ENCODE results near the gene CMTM8.

CMTM8 gene

DNA sequence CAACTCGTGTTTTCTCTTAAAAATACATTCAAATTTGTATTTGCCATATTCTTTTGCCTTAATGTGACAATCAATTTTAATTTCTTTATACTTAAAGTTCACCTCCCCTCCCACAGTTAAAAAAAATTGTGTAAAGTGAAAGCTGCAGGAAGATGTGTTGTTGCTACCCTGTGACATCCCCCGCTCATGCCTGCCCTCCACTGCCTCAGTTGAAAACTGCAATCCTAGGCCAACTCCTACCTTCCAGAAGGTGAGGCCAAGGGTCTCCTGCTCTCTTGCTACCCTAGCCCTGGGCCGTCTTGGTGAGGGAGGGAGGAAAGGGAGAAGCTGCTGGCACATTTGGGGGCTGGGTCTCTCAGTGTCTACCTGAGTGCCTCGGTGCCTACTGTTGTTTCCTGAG is 96.2 kb downstream of the CMTM8 start:
- in situ Hi-C loops (cut with MboI; ENCODE audit: low sequenced_read_pairs): no loop called here

DNA sequence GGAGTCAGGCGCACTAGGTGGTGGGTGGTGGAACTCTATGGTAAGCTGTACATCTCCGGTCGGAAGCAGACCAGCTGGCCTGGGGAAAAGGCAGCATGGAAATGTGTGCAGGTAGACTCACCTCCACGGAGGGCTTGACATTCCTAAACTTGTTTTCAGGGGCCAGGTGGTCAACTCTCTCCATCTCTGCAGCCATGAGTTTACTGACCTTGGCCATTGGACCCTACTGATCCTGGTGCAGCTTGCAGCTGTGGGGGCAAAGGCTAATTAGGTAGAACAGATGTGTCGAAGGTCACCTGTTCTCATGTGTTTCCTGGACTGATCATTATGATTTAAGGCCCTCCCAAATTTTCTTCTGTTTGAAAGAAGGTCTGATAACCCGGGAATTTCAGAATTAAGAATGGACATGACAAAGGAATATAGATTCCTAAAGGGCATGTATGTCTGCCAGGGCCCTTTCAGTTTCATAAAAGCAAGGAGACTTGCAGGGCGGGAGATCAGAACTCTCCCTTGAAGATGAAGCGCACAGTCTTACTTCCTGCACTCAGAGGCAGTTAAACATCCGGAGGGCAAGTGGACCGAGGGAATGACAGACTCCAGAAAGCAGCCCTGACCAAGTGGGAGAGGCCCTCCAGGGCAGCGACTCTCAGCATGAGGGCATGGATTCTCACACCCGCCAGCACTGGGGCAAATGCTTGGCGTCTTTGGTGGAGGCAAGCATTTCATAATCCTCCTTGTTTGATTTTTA is 97.1 kb downstream of the CMTM8 start:
- in situ Hi-C loops (cut with MboI; ENCODE audit: low sequenced_read_pairs): no loop called here

DNA sequence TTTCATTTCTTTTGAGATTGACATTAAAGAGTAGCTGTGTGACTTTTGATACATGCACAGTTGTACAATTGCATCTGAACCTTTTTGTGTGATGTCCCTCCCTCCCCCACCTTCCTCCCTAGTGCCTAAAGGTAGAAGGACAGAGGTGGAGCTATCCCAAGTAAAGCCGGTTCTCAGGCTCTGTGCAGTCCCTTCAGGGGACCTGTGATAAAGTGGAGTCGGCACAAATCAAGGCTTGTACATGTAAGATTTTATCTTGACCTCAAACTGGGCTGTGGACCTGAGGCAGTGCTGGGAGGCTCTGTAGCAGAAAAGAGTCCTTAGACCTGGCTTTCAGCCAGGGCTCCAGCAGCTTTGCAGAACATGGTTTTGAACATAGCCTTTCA is 97.6 kb downstream of the CMTM8 start:
- in situ Hi-C loops (cut with MboI; ENCODE audit: low sequenced_read_pairs): no loop called here

DNA sequence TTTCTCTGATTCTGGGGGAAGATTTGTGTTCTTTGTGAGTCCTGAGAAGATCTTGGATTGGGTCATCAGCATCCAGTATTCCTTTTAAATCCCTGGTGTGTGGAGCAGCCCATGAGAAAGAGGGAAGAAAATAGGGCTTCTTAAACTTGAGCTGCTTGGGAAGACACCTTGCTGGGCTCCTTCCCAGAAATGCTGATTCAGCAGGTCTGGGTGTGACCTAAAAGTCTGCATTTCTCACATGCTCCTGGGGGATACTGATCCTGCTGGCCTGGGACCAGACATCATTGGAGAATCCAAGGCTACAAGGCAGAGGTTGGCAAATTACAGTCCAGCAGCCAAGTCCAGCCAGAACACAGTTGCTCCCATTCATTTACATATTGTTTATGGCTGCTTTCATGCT is 99.0 kb downstream of the CMTM8 start:
- in situ Hi-C loops (cut with MboI; ENCODE audit: low sequenced_read_pairs): no loop called here

DNA sequence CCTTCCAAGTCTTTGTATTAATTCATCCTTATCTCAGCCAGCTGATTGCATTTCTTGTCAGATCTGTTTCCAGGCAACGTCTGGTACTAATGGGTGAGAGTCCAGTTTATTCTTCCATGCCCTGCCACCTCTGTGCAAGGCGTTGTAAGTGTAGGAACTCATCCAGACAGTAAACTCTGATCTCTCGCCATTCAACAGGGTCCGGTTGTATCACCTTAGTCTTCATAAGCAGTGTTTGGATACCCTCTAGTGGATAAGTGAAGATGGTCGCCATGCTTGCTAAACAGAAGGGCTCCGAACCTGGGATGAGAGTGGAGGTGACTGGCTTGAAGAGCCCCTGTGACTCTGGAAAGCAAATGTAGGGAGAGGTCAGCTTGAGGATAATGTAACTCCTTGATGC is 101.6 kb downstream of the CMTM8 start:
- in situ Hi-C loops (cut with MboI; ENCODE audit: low sequenced_read_pairs): no loop called here

DNA sequence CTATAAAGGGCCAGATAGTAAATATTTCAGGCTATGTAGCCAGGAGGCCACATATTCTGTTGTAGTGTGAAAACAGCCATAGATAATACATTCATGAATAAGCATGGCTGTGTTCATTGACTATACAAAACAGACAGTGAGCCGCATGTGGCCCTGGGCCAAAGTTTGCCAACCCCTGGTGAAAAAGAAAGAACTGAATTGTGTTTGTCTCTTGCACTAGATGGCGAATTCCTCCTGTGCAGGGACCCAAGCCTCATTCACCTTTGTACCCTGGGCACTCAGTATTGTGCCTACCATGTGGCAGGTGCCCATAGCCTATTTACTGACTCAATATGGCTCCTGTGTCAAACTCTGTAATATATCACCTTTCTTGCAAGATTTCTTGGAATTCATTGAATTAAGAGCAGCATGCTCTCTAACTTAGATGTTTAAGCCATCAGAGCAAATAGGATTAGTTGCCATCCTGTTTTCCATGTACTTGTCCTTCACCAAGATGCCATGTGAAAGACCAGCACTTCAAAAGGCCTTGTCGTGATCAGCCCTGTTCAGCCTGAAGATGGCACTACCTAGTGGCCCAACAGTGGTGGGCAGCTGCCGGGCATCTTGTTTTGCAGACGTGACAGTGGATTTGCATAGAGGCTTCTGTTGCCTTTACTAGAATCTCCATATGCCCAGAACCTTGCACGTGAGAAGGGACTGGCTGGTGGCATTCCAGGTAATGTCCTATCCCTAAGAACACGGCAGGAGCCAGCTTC is 102.3 kb downstream of the CMTM8 start:
- in situ Hi-C loops (cut with MboI; ENCODE audit: low sequenced_read_pairs): no loop called here

DNA sequence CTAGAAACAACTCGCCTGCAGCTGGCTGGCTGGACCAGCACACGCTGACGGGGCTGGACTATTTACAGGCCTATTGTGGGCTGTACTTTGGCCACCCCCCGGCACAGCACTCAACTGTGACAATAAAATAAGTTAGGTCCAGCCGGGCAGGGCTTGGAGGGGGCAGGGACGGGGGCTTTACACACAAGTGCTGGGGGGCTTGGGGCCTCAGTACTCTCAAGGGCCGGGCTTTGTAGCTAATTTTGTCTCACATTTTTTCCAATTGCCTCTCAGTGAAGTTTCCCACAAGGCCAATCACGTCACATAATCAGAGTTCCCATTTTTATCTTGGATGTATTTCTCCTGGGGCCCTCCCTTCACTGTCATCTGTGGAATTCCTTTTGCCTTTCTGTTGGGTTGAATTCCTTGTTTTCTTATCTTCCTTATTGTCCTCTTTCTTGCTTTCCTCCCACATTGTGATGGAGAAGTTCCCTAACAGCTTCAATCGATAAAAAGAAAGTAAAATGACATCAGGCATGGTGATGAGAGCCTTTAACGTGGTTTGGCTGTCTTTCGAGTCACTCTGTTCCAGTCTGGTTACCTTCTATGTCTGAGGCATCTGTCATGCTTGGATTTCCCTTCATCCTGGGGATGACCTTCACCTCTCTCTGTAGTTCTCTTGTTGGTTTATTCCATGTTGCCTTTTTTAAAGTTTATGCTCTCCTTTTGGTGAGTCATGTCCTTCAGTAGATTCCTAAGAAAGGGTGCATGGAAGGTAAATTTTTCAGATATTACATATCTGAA is 109.1 kb downstream of the CMTM8 start:
- in situ Hi-C loops (cut with MboI; ENCODE audit: low sequenced_read_pairs): no loop called here

DNA sequence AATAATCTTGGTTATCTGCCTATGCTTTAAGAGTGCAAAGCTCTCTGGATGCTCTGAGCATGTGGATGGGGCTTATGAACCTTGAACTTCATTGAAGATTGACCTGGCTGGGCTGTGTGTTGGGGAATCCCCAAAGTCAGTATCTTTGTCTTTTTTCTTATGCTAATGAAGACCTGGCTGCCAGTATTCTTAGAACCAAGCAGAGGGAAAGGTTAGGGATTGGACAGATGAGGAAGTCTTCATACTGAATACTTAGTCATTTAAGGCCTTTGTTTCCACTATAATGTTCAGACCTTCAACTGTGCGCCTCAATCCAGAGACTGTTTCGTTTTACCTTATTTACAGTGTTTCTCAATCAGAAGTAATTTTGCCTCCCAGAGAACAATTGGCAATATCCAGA is 110.7 kb downstream of the CMTM8 start:
- in situ Hi-C loops (cut with MboI; ENCODE audit: low sequenced_read_pairs): no loop called here

DNA sequence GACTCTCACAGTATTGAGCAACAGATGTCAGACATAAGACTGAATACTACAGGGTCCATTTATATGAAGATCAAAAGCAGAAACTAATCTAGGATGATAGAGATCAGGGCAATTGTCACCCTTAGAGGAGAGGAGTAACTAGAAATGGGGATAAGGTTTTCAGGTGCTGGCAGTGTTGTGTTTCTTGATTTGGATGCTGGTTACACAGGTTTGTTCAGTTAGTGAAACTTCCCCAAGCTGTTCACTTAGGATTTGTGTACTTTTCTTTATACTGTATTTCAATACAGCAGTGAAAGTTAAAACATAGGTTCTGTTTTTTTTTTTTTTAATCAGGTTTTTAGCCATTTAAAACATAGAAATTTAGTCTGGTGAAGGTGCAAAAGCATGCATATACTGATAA is 114.1 kb downstream of the CMTM8 start:
- in situ Hi-C loops (cut with MboI; ENCODE audit: low sequenced_read_pairs): no loop called here

DNA sequence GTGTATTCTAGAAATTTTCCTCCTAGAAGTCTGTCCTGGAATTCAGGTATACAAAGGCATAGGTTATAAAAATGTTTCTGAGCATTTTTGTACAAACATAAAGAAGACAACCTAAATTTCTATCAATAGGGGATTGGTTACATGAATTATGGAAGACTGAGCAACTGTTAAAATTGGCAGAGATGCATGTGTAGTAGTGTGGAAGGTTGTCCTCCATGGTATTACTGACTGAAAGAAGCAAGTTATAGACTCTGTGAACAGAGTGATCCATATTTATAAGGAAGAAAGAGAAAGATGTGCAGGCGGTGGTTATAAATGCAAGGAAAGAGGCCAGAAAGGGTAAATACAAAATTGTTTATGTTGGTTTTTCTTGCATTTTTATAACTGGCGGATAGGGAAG is 114.9 kb downstream of the CMTM8 start:
- in situ Hi-C loops (cut with MboI; ENCODE audit: low sequenced_read_pairs): no loop called here

DNA sequence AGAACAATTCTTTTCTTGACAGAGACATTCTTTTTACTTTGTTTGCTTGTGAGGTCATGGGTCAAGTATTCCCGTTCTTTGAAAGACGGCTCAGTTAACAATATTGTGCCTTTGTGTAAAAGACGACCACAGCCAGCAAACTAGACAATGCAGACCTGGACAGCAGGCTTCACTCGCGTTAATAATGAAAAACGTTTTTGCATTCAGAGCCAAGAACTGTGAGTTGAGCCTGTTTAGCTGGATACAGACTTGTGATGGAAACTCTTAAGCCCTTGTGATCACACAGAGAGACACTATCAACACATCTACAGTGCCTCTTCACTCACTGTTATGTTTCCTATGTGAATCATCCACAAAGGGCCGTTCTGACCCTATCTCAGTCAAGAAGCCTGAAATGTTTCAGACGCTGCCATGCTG is 115.9 kb downstream of the CMTM8 start:
- in situ Hi-C loops (cut with MboI; ENCODE audit: low sequenced_read_pairs): no loop called here

DNA sequence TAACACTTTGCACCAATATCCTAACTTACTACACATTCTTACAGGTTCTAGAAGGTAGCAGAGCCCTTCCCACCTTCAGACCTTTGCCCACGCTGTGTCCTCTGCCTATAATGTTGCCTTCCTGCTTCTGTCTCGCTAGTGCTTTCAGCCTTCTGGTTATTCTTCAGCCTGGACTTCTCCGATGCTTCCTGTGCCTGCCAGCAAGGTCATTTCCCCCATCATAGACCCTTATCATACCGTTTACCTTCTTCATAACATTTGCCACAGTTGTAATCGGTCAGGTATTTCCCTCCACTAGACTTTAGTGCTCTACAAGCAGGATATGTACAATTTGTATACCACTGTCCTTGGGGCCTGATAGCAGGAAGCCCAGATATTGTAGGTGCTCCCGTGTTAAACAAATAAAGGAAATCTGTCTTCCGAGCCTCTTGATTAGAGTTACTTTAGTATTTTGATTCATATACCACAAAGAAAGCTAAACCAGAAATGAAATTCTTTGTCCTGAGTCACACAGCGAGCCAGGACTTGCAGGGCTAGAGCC is 117.3 kb downstream of the CMTM8 start:
- in situ Hi-C loops (cut with MboI; ENCODE audit: low sequenced_read_pairs): no loop called here

DNA sequence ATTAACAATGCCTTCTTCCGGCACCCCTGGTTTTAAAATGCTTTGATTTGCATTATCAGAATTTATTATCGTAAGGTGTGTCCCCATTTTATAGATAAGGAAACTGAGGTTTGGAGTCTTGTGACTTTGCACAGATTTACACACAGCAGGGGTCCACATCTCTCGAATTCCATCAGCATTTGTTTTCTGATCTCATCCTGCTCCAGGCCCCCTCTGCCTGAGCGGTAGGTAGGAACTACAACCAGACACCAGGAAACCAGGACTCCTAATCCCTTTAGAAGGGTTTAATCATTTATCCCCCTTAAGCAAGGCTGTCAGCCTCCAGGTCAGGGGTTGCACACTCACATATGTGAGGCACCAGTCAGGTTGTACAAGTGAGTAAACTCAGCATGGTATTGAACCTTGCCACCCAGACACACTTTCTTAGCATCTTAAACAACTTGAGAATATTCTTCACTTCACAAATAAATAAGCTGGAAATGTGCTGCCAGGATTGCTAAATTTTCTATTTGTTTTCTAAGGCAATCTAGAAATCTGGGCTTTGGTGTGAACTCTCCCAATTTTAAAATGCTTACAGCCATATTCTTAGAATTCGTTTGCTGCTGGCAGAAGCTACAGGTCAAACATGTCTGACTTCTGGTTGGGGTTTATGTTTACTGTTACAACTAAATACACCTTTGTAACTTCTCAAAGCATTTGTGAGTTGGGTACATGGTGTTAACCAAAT is 121.4 kb downstream of the CMTM8 start:
- in situ Hi-C loops (cut with MboI; ENCODE audit: low sequenced_read_pairs): no loop called here

DNA sequence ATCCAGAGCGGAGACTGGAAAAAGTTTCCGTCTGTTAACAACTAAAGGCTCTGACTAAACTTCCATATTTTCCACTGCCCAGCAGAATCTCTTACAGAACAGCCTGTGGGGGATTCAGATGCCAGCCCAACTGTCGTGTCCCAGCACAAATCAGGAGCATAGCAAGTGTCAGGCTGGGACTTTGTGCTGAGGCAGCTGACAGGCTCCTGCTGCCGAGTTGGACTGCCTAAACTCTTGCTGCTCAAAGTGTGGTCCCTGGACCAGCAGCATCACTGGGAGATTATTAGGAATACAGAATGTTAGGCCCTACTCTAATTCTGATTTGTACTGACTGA is 122.0 kb downstream of the CMTM8 start:
- in situ Hi-C loops (cut with MboI; ENCODE audit: low sequenced_read_pairs): no loop called here

DNA sequence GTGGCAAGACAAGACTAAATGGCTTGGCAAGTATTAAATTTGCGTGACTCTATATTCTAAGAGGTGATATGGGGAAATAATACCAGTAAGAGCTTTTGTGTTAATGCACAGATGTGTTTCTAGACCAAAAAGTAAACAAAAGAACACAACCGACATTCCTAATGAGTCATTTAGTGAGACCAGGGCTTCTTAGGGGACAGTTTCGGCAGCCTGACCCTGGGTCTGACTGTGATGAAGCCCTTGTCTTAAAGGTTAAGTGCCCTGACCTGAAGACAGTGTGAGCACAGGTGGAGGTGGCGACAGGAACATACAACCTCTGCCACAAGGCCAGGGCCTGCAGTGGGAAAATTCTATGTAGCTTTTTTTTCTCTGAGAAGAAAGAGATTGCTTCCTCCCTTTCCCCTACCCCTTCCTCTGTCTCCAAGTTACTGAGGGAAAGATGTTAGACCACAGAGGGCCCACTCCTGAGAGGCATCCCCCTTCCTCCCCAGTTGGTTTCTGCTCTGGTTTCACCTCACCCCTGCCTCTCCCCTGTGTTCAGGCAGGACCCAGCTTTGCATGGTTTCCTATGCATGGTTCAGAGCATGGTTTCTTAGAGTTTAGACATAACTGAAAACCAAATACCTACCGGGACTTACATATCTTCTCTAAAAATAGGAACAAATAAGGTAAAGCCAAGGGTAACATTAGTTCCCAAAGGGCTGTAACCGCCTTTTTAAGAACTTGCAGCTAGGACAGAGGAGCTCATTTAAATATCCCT is 128.3 kb downstream of the CMTM8 start:
- in situ Hi-C loops (cut with MboI; ENCODE audit: low sequenced_read_pairs): no loop called here

DNA sequence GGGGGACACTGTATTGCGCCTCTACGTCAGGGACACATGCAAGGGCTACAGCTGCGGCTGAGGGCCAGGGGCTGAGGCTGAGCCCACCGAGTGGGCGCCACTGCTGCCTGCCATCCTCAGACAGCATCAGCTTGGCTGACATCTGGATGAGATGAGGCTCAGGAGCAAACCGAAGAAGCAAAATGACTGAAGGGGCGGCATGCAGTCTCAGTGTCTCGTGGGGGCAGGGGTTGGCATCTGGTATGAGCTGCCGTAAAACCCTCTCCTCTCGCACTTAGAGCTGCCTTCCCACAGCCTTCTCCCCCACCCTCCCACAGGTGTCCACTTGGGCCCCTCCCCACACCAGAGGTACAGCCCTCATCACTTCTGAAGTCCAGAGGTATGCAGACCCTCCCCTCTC is 129.0 kb downstream of the CMTM8 start:
- in situ Hi-C loops (cut with MboI; ENCODE audit: low sequenced_read_pairs): no loop called here

DNA sequence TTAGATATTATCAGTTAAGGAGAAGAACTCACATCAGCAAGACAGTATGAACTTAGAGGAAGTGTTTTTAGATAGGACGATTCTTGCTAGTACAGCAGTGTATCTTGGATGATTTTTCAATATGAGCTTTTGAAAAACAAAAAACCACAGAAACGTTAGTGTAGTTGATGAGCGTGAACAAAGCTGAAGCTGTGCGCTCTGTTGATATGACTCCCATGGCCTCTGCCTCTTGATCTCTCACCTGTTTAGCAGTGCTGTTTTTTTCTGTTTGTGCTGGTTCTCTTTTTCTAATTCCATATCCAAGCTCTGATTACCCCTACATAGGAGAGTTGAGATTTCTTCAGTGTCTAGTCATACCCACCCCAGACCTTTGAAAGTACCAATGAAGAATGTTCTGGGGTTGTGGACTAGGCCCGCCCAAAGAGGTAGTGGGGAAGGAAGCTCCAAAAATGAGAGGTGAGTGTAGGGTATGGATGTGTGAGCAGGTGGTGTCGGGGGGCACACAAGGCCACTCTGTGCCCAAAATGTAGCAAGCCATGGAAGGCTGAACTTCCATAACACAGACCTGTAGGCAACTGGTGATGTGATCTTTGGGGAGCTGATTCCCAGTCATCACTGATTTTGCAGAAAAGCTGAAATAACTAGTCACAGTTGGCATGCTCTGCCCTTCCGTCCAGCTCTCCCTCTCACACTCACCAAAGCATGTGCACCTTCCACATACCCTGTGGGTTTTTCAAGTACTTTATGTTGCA is 133.2 kb downstream of the CMTM8 start:
- in situ Hi-C loops (cut with MboI; ENCODE audit: low sequenced_read_pairs): no loop called here

DNA sequence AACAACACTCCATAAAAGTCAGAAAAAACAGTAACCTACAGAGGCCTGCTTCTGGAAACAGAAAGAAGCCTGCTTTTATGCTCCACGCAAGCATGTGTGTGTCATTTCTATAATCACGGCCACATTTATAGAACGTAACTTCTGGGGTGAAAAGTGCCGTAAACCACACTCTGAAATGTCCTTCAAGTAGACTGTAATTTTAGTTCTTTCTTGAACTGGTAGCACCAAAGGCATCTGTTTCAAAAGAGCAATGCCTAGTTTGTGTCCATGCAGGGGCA is 133.7 kb downstream of the CMTM8 start:
- in situ Hi-C loops (cut with MboI; ENCODE audit: low sequenced_read_pairs): no loop called here

DNA sequence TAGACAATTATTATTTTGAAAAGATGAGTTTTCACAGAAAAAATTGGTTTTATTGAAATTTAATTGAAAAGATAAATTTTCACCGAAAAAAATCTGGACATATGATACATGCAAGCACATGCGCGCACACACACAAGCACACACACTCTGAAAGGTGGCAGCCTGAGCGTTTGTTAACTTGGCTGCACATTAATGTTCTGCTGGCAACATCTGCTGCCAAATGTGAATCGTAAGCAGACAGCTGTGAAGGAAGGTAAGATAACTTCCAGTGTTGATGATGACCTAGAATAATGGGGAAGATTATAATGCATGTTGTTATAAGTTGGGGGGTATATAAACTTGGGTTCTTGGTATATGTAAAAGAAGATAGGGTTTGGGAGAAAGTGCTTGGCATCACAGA is 134.8 kb downstream of the CMTM8 start:
- in situ Hi-C loops (cut with MboI; ENCODE audit: low sequenced_read_pairs): no loop called here

DNA sequence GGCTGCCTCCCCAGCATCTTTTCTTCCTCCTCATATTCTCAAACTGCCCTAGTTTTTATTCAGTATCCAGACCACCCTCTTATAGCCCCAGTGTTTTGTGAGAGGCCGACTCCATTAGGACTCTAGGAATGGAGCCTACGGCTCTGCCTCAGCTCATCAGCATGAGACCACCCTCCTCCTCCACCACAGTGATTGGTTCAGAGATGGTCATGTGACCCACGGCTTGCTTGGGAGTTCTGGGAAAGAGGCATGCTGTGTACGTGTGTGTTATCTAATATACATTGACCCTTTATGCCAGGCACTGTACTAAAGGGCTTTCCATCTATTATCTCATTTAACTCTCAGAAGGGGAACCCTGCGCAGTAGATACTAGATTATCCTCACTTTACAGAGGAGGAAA is 135.4 kb downstream of the CMTM8 start:
- in situ Hi-C loops (cut with MboI; ENCODE audit: low sequenced_read_pairs): no loop called here
